Activated T-helper 1 cell treated with Interleukin-2 at 50 U/mL for 16 hours (primary cell): Measurements from ENCODE around the gene MPDZ.

Experiments
- DNase-seq: peaks from one replicate; pipeline ENCODE4 v3.0.0-alpha.2; 2020; ENCODE audit warnings: low read depth

Gene MPDZ

GRCh38 chr9:13137426-13137825 lies 142.1 kb downstream of the MPDZ start:
- no peak for DNase-seq

DNA sequence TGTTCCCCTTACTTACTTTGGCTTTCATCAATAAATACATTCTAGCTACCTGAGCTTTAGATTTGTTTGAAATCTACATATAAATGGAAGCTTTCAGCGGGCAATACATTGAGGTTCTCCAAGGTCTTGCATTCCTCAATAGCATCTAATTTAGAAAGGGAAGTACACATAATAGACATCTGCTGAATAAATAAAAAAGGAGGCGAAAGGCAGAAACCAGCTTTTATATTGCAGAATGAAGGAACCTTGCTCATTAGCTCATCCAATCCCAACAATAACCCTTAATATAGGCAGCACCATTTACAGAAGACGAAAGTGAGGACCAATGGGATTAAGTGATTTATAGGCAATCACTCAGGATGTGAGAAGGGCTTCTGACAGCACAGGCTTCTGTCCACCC lies 147.5 kb downstream of the MPDZ start:
- no peak for DNase-seq

DNA sequence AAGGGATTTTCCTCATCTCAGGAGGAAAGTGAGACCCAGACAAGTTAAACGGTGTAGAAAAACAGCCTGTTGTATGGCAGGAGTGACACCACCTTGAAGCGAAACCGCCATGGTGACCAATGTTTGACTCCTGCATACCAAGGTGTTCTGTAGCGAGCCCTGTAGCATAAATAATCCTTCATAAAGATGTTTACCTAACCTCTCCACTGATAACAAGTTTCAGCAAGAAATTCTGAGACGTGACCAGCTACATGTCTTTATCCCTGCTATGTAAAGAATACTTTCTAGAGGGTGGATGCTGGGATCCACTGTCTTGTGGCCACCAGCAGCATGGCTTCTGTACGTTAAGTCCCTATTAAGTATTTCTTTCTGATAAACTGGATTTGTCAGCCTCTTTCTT lies 148.1 kb downstream of the MPDZ start:
- DNase-seq: no peak

- DNase-seq: no peak
Observed at GRCh38 chr9:13128266-13128860, 151.1 kb downstream of the MPDZ start.

GRCh38 chr9:13127131-13127530 lies 152.4 kb downstream of the MPDZ start:
- DNase-seq: no peak

GRCh38 chr9:13125261-13125660 lies 154.2 kb downstream of the MPDZ start:
- DNase-seq: no peak

DNA sequence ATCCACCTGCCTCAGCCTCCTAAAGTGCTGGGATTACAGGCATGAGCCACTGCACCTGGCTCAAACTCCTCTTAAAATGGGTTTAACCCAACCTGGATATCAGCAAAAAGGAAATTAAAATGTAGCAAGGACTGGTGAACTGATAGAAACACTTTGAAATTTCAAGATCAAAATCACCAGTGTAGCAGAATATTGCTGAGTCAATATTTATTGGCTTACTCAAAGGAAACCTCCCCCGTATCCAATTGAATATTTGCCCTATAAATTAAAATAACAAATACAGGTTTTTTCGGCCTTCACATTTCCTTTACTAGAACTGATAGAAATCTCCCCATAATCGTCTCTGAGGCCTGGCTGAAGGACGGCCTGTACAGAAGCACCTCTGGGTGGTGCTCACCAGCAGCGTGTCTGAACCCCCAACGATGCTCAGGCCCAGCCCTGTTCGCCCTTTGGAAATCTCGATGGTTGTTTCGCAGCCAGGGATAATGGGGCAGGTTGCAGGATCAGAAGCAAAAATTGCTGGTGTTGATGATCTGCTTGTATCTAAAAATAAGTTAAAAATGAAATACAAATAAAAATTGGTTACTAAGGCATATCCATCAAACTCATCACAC lies 156.6 kb downstream of the MPDZ start:
- DNase-seq: no peak

DNA sequence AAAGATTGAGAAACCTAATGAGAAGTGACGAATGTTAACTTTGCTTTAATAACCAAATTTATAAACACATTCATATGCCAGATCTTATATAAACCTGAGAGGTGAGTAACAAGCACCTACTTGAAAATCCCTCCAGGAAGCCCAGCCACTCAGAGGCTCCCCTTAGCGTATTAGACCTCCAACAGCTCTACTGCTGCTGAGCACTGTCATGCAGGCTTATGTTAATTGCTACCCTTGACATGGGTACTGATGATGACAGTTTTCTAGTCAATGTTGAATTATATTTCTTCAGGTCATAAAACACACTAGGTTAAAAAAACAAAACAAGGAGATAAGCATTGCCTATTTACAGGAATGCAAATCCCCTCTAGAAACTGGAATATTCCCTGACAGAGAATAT lies 161.2 kb downstream of the MPDZ start:
- DNase-seq: no peak

GRCh38 chr9:13116292-13116691 lies 163.2 kb downstream of the MPDZ start:
- no peak for DNase-seq

DNA sequence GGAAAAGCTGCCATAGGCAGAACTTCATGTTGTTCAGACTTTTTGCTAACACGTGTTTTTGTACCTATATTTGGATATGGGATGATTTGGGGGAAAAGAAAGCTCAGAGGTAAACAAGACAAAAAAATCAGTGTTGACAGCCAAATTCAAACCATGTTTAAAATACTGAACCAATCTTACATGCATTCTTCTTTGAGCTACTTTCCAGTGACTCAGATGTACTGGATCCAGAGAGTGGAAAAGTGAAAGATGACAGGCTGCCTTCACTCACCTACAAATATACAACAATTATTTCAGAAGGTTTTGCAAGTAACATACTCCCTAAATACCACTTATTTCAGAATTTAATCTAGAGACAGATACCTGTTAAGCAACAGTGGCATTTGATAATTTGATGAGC lies 165.7 kb downstream of the MPDZ start:
- no peak for DNase-seq

DNA sequence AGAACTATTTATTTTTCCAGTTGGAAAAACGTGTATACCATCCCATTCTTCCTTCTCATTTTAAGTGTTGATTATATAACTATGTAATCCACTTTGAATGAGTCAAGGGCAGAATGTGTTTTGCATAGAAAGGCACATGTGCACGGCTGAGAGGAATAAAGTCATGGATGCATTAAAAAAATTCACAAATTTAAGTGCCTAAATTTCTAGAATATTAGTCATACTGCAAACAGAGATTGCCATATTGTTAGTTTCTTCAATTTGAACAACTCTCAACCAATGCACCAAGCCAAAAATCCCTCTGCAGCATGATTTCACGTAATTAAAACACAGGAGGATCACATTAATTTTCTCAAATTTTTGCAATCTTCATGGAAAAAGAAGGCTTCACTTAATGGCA lies 166.3 kb downstream of the MPDZ start:
- DNase-seq: no peak

DNA sequence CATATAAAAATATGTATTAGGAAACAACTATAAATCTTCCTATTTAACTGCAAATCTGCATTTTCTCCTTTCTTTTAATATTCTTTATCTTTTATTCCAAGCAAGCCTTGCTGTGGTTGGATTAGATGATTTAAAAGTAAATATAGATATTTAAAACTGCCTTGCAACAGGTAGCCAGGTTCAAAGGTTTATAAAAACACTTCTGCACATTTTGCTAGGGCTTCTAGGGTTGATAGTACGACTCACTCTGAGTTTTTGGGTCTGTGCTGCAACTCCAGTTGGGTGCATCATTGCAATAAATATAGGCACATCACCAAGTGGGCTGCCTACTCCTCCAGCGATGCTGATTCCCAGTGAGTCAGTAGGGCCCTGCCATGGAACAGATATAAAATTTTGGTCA lies 167.7 kb downstream of the MPDZ start:
- no peak for DNase-seq

DNA sequence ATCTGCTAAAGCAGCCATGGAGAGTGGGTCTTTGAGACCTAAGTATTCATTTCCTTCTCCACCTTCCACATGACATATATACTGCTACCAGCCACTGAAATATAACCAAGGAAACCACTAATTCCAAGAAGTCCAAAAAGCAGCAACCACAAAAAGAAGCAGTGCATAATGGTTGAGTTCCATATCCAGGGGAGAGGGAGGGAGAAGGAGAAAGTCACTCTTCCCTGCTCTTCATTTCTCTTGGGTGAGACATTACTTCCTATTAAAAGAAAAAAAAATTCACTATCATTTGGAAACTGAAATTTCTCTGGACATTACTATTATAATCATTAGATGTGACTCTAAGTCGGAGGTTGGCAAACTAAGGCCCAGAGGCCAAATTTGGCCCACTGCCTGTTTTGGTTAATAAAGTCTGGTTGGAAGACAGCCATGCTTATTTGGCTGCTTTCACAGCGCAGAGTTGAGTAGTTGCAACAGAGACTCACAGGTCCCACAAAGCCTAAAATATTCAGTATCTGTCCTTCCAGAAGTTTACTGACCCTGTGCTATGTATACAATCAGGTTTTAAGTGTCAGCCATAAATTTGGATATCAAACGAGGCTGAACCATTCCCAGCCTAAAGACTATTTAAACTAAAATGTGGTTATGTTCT lies 168.6 kb downstream of the MPDZ start:
- no peak for DNase-seq

DNA sequence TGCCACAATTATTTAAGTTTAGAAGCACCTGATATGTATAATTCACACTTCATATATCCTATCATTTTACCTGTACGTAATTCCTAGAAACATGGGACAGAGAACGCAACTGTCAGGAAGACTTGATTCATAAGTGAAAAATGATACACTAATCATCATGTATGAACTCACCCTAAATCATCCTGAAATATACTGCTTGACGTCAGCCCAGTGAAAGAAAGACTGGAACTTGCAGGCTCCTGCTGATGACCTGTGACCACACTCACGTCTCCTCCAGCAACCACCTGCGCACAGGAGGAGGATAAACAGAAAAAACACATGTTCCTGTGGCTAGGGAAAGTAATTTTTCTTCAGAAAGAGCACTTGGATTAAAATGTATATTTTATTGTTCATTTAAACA lies 169.7 kb downstream of the MPDZ start:
- no peak for DNase-seq

GRCh38 chr9:13107008-13107407 lies 172.5 kb downstream of the MPDZ start:
- no peak for DNase-seq

GRCh38 chr9:13100914-13101572 lies 178.4 kb downstream of the MPDZ start:
- no peak for DNase-seq

GRCh38 chr9:13095056-13095455 lies 184.4 kb downstream of the MPDZ start:
- DNase-seq: no peak

DNA sequence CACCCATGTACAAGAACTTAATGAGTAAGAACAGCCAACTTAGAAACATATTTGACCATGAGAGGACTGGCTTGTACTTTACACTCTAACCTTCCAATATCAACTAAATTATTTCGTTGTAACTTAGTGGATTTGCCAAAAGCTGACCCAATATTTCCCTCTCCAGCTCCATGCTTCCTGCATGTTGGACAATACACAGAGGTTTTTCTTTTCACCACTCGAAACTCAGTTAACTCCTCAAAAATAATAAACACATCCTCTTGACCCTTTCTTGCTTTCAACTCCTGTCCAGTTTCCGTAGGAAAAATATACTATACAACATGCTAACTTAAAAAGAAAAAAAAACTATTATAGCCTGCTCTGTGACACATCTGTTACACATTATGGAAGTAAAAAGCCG lies 188.9 kb downstream of the MPDZ start:
- DNase-seq: no peak

DNA sequence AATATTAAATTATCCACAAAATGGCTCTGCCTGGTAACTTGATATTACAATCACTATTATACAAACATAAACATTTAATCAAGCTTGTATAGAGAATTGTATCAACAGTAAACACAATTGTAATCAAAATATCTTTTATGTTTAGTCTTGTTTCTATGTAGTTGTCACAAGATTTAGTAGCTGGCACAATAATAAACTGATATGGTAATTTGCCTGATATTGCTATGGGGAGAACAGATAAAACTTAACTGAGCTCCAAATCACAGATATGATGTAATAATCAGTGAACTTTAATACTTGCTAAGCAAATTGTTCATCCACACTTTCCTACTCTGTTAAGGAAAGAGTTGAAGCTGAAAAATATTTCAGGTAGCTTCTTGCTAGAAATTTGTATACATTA lies 189.8 kb downstream of the MPDZ start:
- DNase-seq: no peak

GRCh38 chr9:13088720-13089427 lies 190.6 kb downstream of the MPDZ start:
- no peak for DNase-seq

DNA sequence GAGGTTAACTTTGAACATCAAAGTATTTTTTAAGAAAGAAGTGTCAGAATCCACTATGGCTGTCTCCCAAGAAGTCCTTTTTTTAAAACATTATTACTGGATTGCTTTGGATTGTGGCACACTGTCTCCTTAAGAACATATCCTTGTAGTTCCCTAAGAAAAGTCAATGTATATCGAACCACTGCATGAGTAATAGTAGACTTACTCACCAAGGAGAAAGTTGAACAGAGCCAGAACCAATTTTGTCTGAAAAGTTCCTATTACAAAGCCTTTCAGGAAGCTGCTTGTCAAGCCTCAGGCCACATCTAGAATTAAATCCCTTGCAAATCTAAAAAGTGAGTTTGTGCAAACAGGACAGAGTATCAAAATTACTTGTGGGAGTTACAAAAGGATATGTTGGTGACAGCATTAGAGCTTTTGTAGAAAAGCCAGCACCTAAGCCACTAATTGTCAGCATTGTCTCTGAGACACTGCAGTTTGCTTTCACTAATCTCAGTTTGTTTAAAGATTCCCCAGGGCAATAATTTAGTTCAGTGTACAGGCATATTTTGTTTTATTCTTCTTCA lies 195.4 kb downstream of the MPDZ start:
- no peak for DNase-seq

DNA sequence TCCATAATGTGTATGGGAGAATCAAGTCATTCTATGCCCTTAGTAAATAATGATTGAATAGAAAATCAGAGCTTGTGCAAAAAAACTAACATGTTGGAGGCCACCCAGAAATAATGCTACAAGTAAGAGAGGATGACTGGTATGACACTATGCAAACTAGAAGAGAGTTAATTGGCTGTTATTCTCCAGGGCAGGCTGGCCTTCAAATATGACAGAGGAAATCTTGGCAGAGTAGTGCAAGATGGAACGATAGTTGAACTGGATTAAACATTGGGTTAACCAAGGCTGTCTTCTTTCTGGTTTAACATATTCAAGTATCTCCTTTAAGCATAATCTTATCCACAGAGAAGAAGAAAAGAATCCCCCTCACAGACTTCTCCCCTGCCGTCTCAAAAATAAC lies 196.1 kb downstream of the MPDZ start:
- no peak for DNase-seq
